Liver (tissue), 9 donors: Measurements from ENCODE around the gene NFKBIB. TPM values are rescaled to one million over a fixed set of nuclear protein-coding genes. Genes with fewer than 3 reads are reported as not detected.

Experiments
- DNase-seq: peaks from one replicate; pipeline ENCODE4 v3.0.0-alpha.2; 2017; ENCODE audit warnings: low spot score
- H3K27ac ChIP-seq, 2 donors: one replicate each; pipeline ENCODE4 v1.7.0; 2013; ENCODE audit warnings: inconsistent platforms in 2 of 2, low read length in 2 of 2, control low read depth in 1 of 2, low read depth in 1 of 2, mild to moderate bottlenecking in 1 of 2
- H3K27me3 ChIP-seq, 4 donors: one replicate each; pipeline versions ENCODE4 v1.6.1 to v1.7.0; 2013; ENCODE audit warnings: low read length in 3 of 4, inconsistent platforms in 1 of 4, mild to moderate bottlenecking in 1 of 4, moderate library complexity in 1 of 4; ENCODE audit not compliant: control insufficient read depth in 4 of 4, insufficient read depth in 4 of 4
- H3K36me3 ChIP-seq, 4 donors: one replicate each; pipeline versions ENCODE4 v1.6.1 to v1.7.0; 2013; ENCODE audit warnings: low read length in 3 of 4, mild to moderate bottlenecking in 3 of 4, low read depth in 1 of 4, moderate library complexity in 1 of 4; ENCODE audit not compliant: control insufficient read depth in 4 of 4, insufficient read depth in 3 of 4
- H3K4me1 ChIP-seq, 4 donors: one replicate each; pipeline versions ENCODE4 v1.6.1 to v1.7.0; 2013; ENCODE audit warnings: low read length in 3 of 4, mild to moderate bottlenecking in 3 of 4, moderate library complexity in 1 of 4; ENCODE audit not compliant: control insufficient read depth in 4 of 4, insufficient read depth in 4 of 4
- H3K4me3 ChIP-seq, 3 donors: one replicate each; pipeline versions ENCODE4 v1.6.1 to v1.7.0; 2013; ENCODE audit warnings: low read length in 3 of 3, control low read depth in 1 of 3, low read depth in 1 of 3, mild to moderate bottlenecking in 1 of 3
- H3K9ac ChIP-seq, 2 donors: one replicate each; pipeline ENCODE4 v1.7.0; 2013; ENCODE audit warnings: low read length in 2 of 2, mild to moderate bottlenecking in 2 of 2, moderate library complexity in 2 of 2, control low read depth in 1 of 2, low read depth in 1 of 2
- H3K9me3 ChIP-seq, 4 donors: one replicate each; pipeline versions ENCODE4 v1.6.1 to v1.7.0; 2013; ENCODE audit warnings: low read length in 3 of 4; ENCODE audit not compliant: control insufficient read depth in 4 of 4
- FOXA1 ChIP-seq: IDR thresholded peaks from 2 replicates; pipeline ENCODE4 v1.6.1; 2016; ENCODE audit warnings: antibody characterized with exemption
- FOXA2 ChIP-seq: IDR thresholded peaks from 2 replicates; pipeline ENCODE4 v1.6.1; 2016; ENCODE audit warnings: antibody characterized with exemption
- GABPA ChIP-seq, 2 donors: IDR thresholded peaks in 1 of 2; conservative IDR thresholded peaks in 1 of 2; 2 replicates each; pipeline ENCODE4 v1.6.1; 2016; ENCODE audit warnings: antibody characterized with exemption in 2 of 2, mild to moderate bottlenecking in 1 of 2, moderate library complexity in 1 of 2
- HNF4A ChIP-seq, 2 donors: conservative IDR thresholded peaks; 2 replicates each; pipeline ENCODE4 v1.6.1; 2016; ENCODE audit warnings: antibody characterized with exemption in 2 of 2, mild to moderate bottlenecking in 2 of 2
- HNF4G ChIP-seq: IDR thresholded peaks from 2 replicates; pipeline ENCODE4 v1.6.1; 2016; ENCODE audit warnings: antibody characterized with exemption
- JUND ChIP-seq, 2 donors: IDR thresholded peaks; 2 replicates each; pipeline ENCODE4 v1.6.1; 2016; ENCODE audit warnings: antibody characterized with exemption in 2 of 2
- NR2F2 ChIP-seq: IDR thresholded peaks from 2 replicates; pipeline ENCODE4 v1.6.1; 2016; ENCODE audit warnings: antibody characterized with exemption
- RAD21 ChIP-seq, 2 donors: IDR thresholded peaks; 2 replicates each; pipeline ENCODE4 v1.6.1; 2016; ENCODE audit warnings: antibody characterized with exemption in 2 of 2, mild to moderate bottlenecking in 2 of 2
- SP1 ChIP-seq: IDR thresholded peaks from 2 replicates; pipeline ENCODE4 v1.6.1; 2018; ENCODE audit warnings: antibody characterized with exemption, mild to moderate bottlenecking
- TAF1 ChIP-seq: conservative IDR thresholded peaks from 2 replicates; pipeline ENCODE4 v1.6.1; 2016; ENCODE audit warnings: antibody characterized with exemption, mild to moderate bottlenecking
- YY1 ChIP-seq: IDR thresholded peaks from 2 replicates; pipeline ENCODE4 v1.6.1; 2016; ENCODE audit warnings: antibody characterized with exemption, mild to moderate bottlenecking
- WGBS: extraction: QIAGEN DNeasy Blood & Tissue Kit; methylation state at CpG from one replicate; pipeline ENCODE4 v1.1.7; 2013; 5-methylcytosine and 5-hydroxymethylcytosine counted together
- polyA plus RNA-seq, 2 donors: library from polyadenylated mRNA; stranded (reverse) in 1 of 2; unstranded in 1 of 2; fragments of 200-250 nt in 1 of 2; fragments of >200 nt in 1 of 2; fragmentation: Nextera tagmentation in 1 of 2; extraction: Ambion mirVana in 1 of 2; gene quantifications; one replicate each; pipeline versions ENCODE4 v1.2.1 to v1.2.3, GENCODE V29; 2013 to 2015
- total RNA-seq, 2 donors: library from RNA; depleted of rRNA; stranded (reverse); fragments of >200 nt; gene quantifications; one replicate each; pipeline ENCODE4 v1.2.3, GENCODE V29; 2014
- TF ChIP-seq, protein P1 (sequence below): IDR thresholded peaks from 2 replicates; pipeline ENCODE4 v1.6.1; 2016; ENCODE audit warnings: antibody characterized with exemption
- TF ChIP-seq, protein P2 (sequence below): fragments of 150-350 bp; IDR thresholded peaks from 2 replicates; pipeline ENCODE4 v1.5.1; 2017; ENCODE audit warnings: improper control_type of control experiment, low read depth, low read length; ENCODE audit not compliant: missing input control
- TF ChIP-seq, protein P3 (sequence below): IDR thresholded peaks from 2 replicates; pipeline ENCODE4 v1.6.1; 2016; ENCODE audit warnings: antibody characterized with exemption, mild to moderate bottlenecking
- TF ChIP-seq, protein P4 (sequence below): IDR thresholded peaks from 2 replicates; pipeline ENCODE4 v1.6.1; 2016; ENCODE audit warnings: antibody characterized with exemption
- TF ChIP-seq, protein P5 (sequence below): IDR thresholded peaks from 2 replicates; pipeline ENCODE4 v1.6.1; 2016; ENCODE audit warnings: antibody characterized with exemption
- donor health status: healthy.
- donor health status: healthy.
- donor health status: healthy.
- donor health status: healthy.
- donor health status: healthy.

The NFKBIB gene
- total and polyA plus RNA-seq, 4 donors: 8.0 to 25.4 (median 14.9) TPM

DNA sequence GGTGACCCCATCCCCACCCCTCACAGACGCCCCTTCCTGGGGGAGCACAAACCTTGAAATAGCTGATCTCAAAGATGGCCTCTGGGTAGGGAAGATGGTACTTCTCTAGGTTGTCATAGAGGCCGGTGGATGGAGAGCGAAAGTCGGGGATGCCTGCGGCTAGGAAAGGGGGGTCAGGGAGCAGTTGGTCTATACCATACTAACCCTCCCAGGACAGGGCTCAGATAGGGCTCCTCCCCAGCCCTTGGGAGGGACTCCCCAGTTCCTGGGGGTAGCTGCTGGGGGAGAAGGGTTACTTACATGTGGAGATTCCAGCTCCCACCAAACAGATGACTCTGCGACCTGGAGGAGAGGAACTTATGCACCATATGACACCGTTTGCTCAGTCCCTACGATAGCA, 10.0 kb upstream of the NFKBIB start:
- Histone ChIP-seq H3K9me3 (no peaks in the 10 kb centered on the region), H3K9ac (no peak overlapping the region), H3K4me1 (peaks cover 0 to 4% (median 3%) of the 10 kb centered on the region in 4 donors), H3K27ac (no peak overlapping the region), H3K27me3 (no peaks in the 10 kb centered on the region), H3K4me3 (no peak overlapping the region), H3K36me3 (peaks cover 2 to 24% (median 18%) of the 10 kb centered on the region in 4 donors)
- 96% methylated on average over 8 of the region's 8 CpGs for WGBS
- no peak for DNase-seq
- no peak for TF ChIP-seq YY1
- no peak for TF ChIP-seq RAD21 (IDR thresholded peaks at IDR 0.05)
- no peak for TF ChIP-seq SP1
- TF ChIP-seq, protein P1, sequence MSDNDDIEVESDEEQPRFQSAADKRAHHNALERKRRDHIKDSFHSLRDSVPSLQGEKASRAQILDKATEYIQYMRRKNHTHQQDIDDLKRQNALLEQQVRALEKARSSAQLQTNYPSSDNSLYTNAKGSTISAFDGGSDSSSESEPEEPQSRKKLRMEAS: no peak
- TF ChIP-seq, protein P2, sequence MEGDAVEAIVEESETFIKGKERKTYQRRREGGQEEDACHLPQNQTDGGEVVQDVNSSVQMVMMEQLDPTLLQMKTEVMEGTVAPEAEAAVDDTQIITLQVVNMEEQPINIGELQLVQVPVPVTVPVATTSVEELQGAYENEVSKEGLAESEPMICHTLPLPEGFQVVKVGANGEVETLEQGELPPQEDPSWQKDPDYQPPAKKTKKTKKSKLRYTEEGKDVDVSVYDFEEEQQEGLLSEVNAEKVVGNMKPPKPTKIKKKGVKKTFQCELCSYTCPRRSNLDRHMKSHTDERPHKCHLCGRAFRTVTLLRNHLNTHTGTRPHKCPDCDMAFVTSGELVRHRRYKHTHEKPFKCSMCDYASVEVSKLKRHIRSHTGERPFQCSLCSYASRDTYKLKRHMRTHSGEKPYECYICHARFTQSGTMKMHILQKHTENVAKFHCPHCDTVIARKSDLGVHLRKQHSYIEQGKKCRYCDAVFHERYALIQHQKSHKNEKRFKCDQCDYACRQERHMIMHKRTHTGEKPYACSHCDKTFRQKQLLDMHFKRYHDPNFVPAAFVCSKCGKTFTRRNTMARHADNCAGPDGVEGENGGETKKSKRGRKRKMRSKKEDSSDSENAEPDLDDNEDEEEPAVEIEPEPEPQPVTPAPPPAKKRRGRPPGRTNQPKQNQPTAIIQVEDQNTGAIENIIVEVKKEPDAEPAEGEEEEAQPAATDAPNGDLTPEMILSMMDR: no peak
- no peak for TF ChIP-seq FOXA1
- no peak for TF ChIP-seq TAF1
- TF ChIP-seq GABPA (IDR thresholded peaks at IDR 0.05 in 1 of 2, conservative IDR thresholded peaks at IDR 0.05 in 1 of 2): no peak
- TF ChIP-seq, protein P3, sequence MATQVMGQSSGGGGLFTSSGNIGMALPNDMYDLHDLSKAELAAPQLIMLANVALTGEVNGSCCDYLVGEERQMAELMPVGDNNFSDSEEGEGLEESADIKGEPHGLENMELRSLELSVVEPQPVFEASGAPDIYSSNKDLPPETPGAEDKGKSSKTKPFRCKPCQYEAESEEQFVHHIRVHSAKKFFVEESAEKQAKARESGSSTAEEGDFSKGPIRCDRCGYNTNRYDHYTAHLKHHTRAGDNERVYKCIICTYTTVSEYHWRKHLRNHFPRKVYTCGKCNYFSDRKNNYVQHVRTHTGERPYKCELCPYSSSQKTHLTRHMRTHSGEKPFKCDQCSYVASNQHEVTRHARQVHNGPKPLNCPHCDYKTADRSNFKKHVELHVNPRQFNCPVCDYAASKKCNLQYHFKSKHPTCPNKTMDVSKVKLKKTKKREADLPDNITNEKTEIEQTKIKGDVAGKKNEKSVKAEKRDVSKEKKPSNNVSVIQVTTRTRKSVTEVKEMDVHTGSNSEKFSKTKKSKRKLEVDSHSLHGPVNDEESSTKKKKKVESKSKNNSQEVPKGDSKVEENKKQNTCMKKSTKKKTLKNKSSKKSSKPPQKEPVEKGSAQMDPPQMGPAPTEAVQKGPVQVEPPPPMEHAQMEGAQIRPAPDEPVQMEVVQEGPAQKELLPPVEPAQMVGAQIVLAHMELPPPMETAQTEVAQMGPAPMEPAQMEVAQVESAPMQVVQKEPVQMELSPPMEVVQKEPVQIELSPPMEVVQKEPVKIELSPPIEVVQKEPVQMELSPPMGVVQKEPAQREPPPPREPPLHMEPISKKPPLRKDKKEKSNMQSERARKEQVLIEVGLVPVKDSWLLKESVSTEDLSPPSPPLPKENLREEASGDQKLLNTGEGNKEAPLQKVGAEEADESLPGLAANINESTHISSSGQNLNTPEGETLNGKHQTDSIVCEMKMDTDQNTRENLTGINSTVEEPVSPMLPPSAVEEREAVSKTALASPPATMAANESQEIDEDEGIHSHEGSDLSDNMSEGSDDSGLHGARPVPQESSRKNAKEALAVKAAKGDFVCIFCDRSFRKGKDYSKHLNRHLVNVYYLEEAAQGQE: no peak
- TF ChIP-seq FOXA2: no peak
- TF ChIP-seq JUND (IDR thresholded peaks at IDR 0.05): no peak
- TF ChIP-seq NR2F2: no peak
- no peak for TF ChIP-seq HNF4A (conservative IDR thresholded peaks at IDR 0.05)
- TF ChIP-seq, protein P4, sequence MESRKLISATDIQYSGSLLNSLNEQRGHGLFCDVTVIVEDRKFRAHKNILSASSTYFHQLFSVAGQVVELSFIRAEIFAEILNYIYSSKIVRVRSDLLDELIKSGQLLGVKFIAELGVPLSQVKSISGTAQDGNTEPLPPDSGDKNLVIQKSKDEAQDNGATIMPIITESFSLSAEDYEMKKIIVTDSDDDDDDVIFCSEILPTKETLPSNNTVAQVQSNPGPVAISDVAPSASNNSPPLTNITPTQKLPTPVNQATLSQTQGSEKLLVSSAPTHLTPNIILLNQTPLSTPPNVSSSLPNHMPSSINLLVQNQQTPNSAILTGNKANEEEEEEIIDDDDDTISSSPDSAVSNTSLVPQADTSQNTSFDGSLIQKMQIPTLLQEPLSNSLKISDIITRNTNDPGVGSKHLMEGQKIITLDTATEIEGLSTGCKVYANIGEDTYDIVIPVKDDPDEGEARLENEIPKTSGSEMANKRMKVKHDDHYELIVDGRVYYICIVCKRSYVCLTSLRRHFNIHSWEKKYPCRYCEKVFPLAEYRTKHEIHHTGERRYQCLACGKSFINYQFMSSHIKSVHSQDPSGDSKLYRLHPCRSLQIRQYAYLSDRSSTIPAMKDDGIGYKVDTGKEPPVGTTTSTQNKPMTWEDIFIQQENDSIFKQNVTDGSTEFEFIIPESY: no peak
- TF ChIP-seq, protein P5, sequence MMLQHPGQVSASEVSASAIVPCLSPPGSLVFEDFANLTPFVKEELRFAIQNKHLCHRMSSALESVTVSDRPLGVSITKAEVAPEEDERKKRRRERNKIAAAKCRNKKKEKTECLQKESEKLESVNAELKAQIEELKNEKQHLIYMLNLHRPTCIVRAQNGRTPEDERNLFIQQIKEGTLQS: no peak
- no peak for TF ChIP-seq HNF4G

DNA sequence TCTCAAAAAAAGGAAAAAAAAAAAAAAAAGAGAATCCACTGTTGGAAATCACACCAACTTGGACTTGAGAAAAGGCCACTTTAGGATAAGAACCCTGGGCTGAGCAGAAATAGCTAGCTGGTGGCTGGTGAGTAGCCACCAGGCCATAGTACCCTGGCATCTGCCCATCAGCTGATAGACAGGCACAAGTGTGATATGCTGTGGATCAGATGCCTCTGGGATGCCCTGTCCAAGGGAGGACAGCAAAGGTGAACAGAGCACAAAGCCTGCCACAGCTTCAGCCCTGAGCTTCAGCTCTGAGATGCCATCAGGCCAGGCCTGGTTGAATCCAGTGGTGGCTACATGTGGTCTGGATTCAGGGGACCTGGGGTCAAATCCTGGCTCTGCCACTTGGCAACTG, 9.1 kb upstream of the NFKBIB start:
- H3K36me3 ChIP-seq: peaks cover 2 to 24% (median 18%) of the 10 kb centered on the region in 4 donors

More for the DNA sequence above, 9.1 kb upstream of the NFKBIB start:
- Histone ChIP-seq H3K4me3 (no peak overlapping the region), H3K27me3 (no peaks in the 10 kb centered on the region), H3K9ac (no peak overlapping the region), H3K4me1 (peaks cover 0 to 4% (median 3%) of the 10 kb centered on the region in 4 donors), H3K9me3 (no peaks in the 10 kb centered on the region), H3K27ac (no peak overlapping the region)
- TF ChIP-seq GABPA (IDR thresholded peaks at IDR 0.05 in 1 of 2, conservative IDR thresholded peaks at IDR 0.05 in 1 of 2) (no peak), RAD21 (IDR thresholded peaks at IDR 0.05) (no peak), HNF4G (no peak), TAF1 (no peak), NR2F2 (no peak), YY1 (no peak)
- TF ChIP-seq, protein P4: no peak
- TF ChIP-seq, protein P5: no peak
- DNase-seq: no peak
